Measurements from ENCODE around the gene PTTG2. TPM values are rescaled to one million over a fixed set of nuclear protein-coding genes. Genes with fewer than 3 reads are reported as not detected.

PTTG2 gene
- total and polyA plus RNA-seq, 2 of the 13 experiments (the other 11 are each of a cell fraction or from before 2014, with no cell fraction given), result not detected

GRCh38 chr4:37951461-37952352, 8.5 kb upstream of the PTTG2 start (continued):
- TF ChIP-seq, protein P1, sequence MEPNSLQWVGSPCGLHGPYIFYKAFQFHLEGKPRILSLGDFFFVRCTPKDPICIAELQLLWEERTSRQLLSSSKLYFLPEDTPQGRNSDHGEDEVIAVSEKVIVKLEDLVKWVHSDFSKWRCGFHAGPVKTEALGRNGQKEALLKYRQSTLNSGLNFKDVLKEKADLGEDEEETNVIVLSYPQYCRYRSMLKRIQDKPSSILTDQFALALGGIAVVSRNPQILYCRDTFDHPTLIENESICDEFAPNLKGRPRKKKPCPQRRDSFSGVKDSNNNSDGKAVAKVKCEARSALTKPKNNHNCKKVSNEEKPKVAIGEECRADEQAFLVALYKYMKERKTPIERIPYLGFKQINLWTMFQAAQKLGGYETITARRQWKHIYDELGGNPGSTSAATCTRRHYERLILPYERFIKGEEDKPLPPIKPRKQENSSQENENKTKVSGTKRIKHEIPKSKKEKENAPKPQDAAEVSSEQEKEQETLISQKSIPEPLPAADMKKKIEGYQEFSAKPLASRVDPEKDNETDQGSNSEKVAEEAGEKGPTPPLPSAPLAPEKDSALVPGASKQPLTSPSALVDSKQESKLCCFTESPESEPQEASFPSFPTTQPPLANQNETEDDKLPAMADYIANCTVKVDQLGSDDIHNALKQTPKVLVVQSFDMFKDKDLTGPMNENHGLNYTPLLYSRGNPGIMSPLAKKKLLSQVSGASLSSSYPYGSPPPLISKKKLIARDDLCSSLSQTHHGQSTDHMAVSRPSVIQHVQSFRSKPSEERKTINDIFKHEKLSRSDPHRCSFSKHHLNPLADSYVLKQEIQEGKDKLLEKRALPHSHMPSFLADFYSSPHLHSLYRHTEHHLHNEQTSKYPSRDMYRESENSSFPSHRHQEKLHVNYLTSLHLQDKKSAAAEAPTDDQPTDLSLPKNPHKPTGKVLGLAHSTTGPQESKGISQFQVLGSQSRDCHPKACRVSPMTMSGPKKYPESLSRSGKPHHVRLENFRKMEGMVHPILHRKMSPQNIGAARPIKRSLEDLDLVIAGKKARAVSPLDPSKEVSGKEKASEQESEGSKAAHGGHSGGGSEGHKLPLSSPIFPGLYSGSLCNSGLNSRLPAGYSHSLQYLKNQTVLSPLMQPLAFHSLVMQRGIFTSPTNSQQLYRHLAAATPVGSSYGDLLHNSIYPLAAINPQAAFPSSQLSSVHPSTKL (CRISPR knock-in tag; IDR thresholded peaks at IDR 0.05), result peak; percentile 45
- 0 out of 2 replicates have a peak, but pooled peaks have one; percentile 19 for TF ChIP-seq SIX1 (CRISPR knock-in tag; IDR thresholded peaks at IDR 0.05; ENCODE audit: borderline replicate concordance)
- no peak for TF ChIP-seq PHB2 (IDR thresholded peaks at IDR 0.05; ENCODE audit: partially characterized antibody)
- peak; percentile 58; the same call in 1 of the 2 replicates for TF ChIP-seq ZNF503 (CRISPR knock-in tag; IDR thresholded peaks at IDR 0.05)
- TF ChIP-seq SSRP1 (CRISPR knock-in tag; IDR thresholded peaks at IDR 0.05), result 0 out of 2 replicates have a peak, but pooled peaks have one; percentile 60
- peak; percentile 52; the same call in 1 of the 2 replicates for TF ChIP-seq FOXJ3 (CRISPR knock-in tag; IDR thresholded peaks at IDR 0.05; ENCODE audit: borderline replicate concordance)
- no peak for TF ChIP-seq ZNF549 (CRISPR knock-in tag; IDR thresholded peaks at IDR 0.05)
- no peak for TF ChIP-seq ZIK1 (CRISPR knock-in tag; IDR thresholded peaks at IDR 0.05; ENCODE audit: borderline replicate concordance, low read depth)
- peak; percentile 41 for TF ChIP-seq ISL2 (CRISPR knock-in tag; IDR thresholded peaks at IDR 0.05)
- TF ChIP-seq GFI1 (CRISPR knock-in tag; IDR thresholded peaks at IDR 0.05; ENCODE audit: borderline replicate concordance), result peak; percentile 66; the same call in 1 of the 2 replicates
- TF ChIP-seq ZNF331 (CRISPR knock-in tag; IDR thresholded peaks at IDR 0.05), result peak; percentile 18; the same call in 1 of the 2 replicates
- TF ChIP-seq RXRB (CRISPR knock-in tag; IDR thresholded peaks at IDR 0.05; ENCODE audit: borderline replicate concordance), result peak; percentile 41; the same call in 1 of the 2 replicates
- TF ChIP-seq, protein P2, sequence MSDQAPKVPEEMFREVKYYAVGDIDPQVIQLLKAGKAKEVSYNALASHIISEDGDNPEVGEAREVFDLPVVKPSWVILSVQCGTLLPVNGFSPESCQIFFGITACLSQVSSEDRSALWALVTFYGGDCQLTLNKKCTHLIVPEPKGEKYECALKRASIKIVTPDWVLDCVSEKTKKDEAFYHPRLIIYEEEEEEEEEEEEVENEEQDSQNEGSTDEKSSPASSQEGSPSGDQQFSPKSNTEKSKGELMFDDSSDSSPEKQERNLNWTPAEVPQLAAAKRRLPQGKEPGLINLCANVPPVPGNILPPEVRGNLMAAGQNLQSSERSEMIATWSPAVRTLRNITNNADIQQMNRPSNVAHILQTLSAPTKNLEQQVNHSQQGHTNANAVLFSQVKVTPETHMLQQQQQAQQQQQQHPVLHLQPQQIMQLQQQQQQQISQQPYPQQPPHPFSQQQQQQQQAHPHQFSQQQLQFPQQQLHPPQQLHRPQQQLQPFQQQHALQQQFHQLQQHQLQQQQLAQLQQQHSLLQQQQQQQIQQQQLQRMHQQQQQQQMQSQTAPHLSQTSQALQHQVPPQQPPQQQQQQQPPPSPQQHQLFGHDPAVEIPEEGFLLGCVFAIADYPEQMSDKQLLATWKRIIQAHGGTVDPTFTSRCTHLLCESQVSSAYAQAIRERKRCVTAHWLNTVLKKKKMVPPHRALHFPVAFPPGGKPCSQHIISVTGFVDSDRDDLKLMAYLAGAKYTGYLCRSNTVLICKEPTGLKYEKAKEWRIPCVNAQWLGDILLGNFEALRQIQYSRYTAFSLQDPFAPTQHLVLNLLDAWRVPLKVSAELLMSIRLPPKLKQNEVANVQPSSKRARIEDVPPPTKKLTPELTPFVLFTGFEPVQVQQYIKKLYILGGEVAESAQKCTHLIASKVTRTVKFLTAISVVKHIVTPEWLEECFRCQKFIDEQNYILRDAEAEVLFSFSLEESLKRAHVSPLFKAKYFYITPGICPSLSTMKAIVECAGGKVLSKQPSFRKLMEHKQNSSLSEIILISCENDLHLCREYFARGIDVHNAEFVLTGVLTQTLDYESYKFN (CRISPR knock-in tag; conservative IDR thresholded peaks at IDR 0.05), result peak; percentile 66
- peak; percentile 21; the same call in 1 of the 2 replicates for TF ChIP-seq NCOA2 (CRISPR knock-in tag; IDR thresholded peaks at IDR 0.05)

Measured in HepG2 (cell line).